ENCODE data around the gene GGA1. TPM values are rescaled to one million over a fixed set of nuclear protein-coding genes. Genes with fewer than 3 reads are reported as not detected.
A peak's percentile ranks its signal among the peaks of the same experiment; 100 is the strongest.

The GGA1 gene
- total and polyA plus RNA-seq, 9 of the 15 experiments (the other 6 are each of a cell fraction or from before 2014, with no cell fraction given): 1.5 to 69.5 (median 31.6) TPM

GRCh38 chr22:37633625-37634416, 25.2 kb downstream of the GGA1 start (continued):
- TF ChIP-seq KDM1A (IDR thresholded peaks at IDR 0.05) (no peak), FIP1L1 (IDR thresholded peaks at IDR 0.05; ENCODE audit: low read depth, low read length, poor library complexity, severe bottlenecking) (no peak), NBN (IDR thresholded peaks at IDR 0.05; ENCODE audit: low read depth) (0 out of 2 replicates have a peak, but pooled peaks have one; percentile 42), JUNB (CRISPR knock-in tag; conservative IDR thresholded peaks at IDR 0.05) (no peak), CCNT2 (IDR thresholded peaks at IDR 0.05; ENCODE audit: borderline replicate concordance, extremely low read depth, insufficient read length, low read depth, low read length) (peak; percentile 28), ZNF444 (CRISPR knock-in tag; IDR thresholded peaks at IDR 0.05) (no peak), ZFX (CRISPR knock-in tag; IDR thresholded peaks at IDR 0.05) (peak; percentile 33; the same call in 1 of the 2 replicates), CBFA2T2 (conservative IDR thresholded peaks at IDR 0.05) (peak; percentile 60), ZNF77 (CRISPR knock-in tag; IDR thresholded peaks at IDR 0.05) (no peak), DLX4 (CRISPR knock-in tag; IDR thresholded peaks at IDR 0.05) (no peak), CREBBP (IDR thresholded peaks at IDR 0.05; ENCODE audit: low read depth, low read length) (no peak), ZBTB34 (CRISPR knock-in tag; IDR thresholded peaks at IDR 0.05) (no peak), CREM (IDR thresholded peaks at IDR 0.05; ENCODE audit: low read depth) (peak; percentile 18; the same call in 1 of the 2 replicates), RERE (CRISPR knock-in tag; IDR thresholded peaks at IDR 0.05; ENCODE audit: borderline replicate concordance) (no peak), TCF3 (CRISPR knock-in tag; IDR thresholded peaks at IDR 0.05) (peak; percentile 38; the same call in 1 of the 2 replicates), TEAD1 (CRISPR knock-in tag; IDR thresholded peaks at IDR 0.05) (0 out of 4 replicates have a peak, but pooled peaks of 1 of the 2 experiments have one; percentile 35), ZNF165 (CRISPR knock-in tag; IDR thresholded peaks at IDR 0.05; ENCODE audit: borderline replicate concordance) (no peak), GMEB1 (CRISPR knock-in tag; IDR thresholded peaks at IDR 0.05) (no peak), ZNF232 (CRISPR knock-in tag; IDR thresholded peaks at IDR 0.05) (no peak)

All from K562 (cell line).